OCI-LY7 (cell line): ENCODE data around the gene COBL.

ENCODE experiments used
- EZH2phosphoT487 ChIP-seq: fragments of 200-600 bp; sonication (generic); IDR thresholded peaks from 2 replicates; pipeline ENCODE4 v1.6.1; 2018; ENCODE audit warnings: low read depth, borderline replicate concordance, mild to moderate bottlenecking, mixed run types, antibody characterized with exemption, low read length, moderate library complexity, mixed read lengths
- TF ChIP-seq, protein P1 (sequence below): fragments of 200-600 bp; sonication (generic); conservative IDR thresholded peaks from 2 replicates; pipeline ENCODE4 v1.5.1; 2014; ENCODE audit warnings: mild to moderate bottlenecking, antibody characterized with exemption, low read length, moderate library complexity, mixed read lengths

DNA sequence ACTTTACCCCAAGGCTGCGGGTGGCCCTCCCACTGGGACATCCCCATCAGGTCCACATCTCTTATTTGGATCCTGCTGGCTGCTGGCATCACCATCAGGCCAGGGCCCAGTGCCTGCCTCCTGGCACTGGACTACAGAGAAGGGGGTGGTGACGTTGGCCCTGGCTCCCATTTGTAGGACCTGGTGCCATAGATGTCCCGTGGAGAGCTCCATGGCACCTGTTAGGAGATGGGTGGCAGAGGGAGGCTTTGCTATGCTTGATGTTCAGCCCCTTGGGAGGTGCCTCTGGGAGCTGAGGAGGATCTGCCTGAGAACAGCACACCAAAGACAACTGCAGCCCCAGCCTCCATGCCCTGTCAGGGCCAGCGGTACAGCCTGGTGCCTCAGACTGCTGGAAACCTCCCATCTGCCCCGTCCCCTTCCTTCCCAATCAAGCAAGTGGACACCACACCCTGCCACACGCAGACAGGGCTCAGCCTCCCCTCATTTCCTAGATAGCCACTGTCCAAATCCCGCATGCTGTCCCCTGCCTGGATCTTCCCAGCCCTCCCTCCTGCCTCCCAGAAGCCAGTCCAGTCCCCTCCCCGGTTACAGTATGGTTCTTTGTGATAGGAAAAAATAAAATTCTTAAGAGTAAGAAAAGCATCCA, 303.9 kb downstream of the COBL start:
- TF ChIP-seq, protein P1, sequence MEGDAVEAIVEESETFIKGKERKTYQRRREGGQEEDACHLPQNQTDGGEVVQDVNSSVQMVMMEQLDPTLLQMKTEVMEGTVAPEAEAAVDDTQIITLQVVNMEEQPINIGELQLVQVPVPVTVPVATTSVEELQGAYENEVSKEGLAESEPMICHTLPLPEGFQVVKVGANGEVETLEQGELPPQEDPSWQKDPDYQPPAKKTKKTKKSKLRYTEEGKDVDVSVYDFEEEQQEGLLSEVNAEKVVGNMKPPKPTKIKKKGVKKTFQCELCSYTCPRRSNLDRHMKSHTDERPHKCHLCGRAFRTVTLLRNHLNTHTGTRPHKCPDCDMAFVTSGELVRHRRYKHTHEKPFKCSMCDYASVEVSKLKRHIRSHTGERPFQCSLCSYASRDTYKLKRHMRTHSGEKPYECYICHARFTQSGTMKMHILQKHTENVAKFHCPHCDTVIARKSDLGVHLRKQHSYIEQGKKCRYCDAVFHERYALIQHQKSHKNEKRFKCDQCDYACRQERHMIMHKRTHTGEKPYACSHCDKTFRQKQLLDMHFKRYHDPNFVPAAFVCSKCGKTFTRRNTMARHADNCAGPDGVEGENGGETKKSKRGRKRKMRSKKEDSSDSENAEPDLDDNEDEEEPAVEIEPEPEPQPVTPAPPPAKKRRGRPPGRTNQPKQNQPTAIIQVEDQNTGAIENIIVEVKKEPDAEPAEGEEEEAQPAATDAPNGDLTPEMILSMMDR, result no peak
- TF ChIP-seq EZH2phosphoT487, result no peak
